ENCODE data around the gene GSE1. TPM values are rescaled to one million over a fixed set of nuclear protein-coding genes. Genes with fewer than 3 reads are reported as not detected.

Gene GSE1
- total RNA-seq, 1 donor from 2014 or later = 80.8 TPM

- H3K36me3 ChIP-seq = no peaks in the 10 kb centered on the region
- TF ChIP-seq CTCF (IDR thresholded peaks at IDR 0.05) (no peak), POLR2A (IDR thresholded peaks at IDR 0.05) (no peak), POLR2AphosphoS5 (IDR thresholded peaks at IDR 0.05; ENCODE audit: insufficient read depth in 1 of 2, low read depth in 1 of 2) (no peak)
- peak overlapping the region; percentile 68 to 78 for H3K4me3 ChIP-seq
- H3K9me3 ChIP-seq = no peaks in the 10 kb centered on the region
- no peak for DNase-seq (ENCODE audit: extremely low spot score in 2 of 2)
- intact Hi-C loops (cut with DNase I) = loop anchor here (5.0 to 10.0 kb wide), 2 partner anchors 56 to 289 kb away; no protein-coding TSS in a partner anchor
- H3K27me3 ChIP-seq = no peaks in the 10 kb centered on the region
- H3K4me1 ChIP-seq = peaks cover 83% of the 10 kb centered on the region
- peak overlapping the region; percentile 84 for H3K27ac ChIP-seq
These were observed 649 bp downstream of the GSE1 start for GRCh38 chr16:85613604-85614337.

GRCh38 chr16:85614338-85615013 lies 1.4 kb downstream of the GSE1 start:
- no peak for TF ChIP-seq CTCF (IDR thresholded peaks at IDR 0.05)
- no peak for TF ChIP-seq POLR2AphosphoS5 (IDR thresholded peaks at IDR 0.05; ENCODE audit: insufficient read depth in 1 of 2, low read depth in 1 of 2)
- no peak for TF ChIP-seq POLR2A (IDR thresholded peaks at IDR 0.05)
- intact Hi-C loops (cut with DNase I) = loop anchor here (5.0 to 10.0 kb wide), 2 partner anchors 57 to 290 kb away; no protein-coding TSS in a partner anchor
- Histone ChIP-seq H3K9me3 (no peaks in the 10 kb centered on the region), H3K4me3 (peak overlapping the region; percentile 68 to 78), H3K36me3 (no peaks in the 10 kb centered on the region), H3K4me1 (peaks cover 83% of the 10 kb centered on the region), H3K27me3 (no peaks in the 10 kb centered on the region), H3K27ac (peak overlapping the region; percentile 84)
- DNase-seq (ENCODE audit: extremely low spot score in 2 of 2) = no peak

- peak overlapping the region; percentile 14 to 68 for H3K4me3 ChIP-seq
- intact Hi-C loops (cut with DNase I) = loop anchor here (10.0 kb wide), 1 partner anchor 290 kb away; no protein-coding TSS in a partner anchor
- H3K4me1 ChIP-seq = peaks cover 77% of the 10 kb centered on the region
- no peaks in the 10 kb centered on the region for H3K27me3 ChIP-seq
- no peak for DNase-seq (ENCODE audit: extremely low spot score in 2 of 2)
- peak overlapping the region; percentile 84 for H3K27ac ChIP-seq
- H3K9me3 ChIP-seq = no peaks in the 10 kb centered on the region
- TF ChIP-seq POLR2A (IDR thresholded peaks at IDR 0.05) (peak in 1 of 2 donors; percentile 19), POLR2AphosphoS5 (IDR thresholded peaks at IDR 0.05; ENCODE audit: insufficient read depth in 1 of 2, low read depth in 1 of 2) (peak; percentile 36 to 76), CTCF (IDR thresholded peaks at IDR 0.05) (no peak)
- no peaks in the 10 kb centered on the region for H3K36me3 ChIP-seq
These were observed 2.1 kb downstream of the GSE1 start for GRCh38 chr16:85615014-85615851.

GRCh38 chr16:85615852-85616606 lies 2.9 kb downstream of the GSE1 start:
- H3K27me3 ChIP-seq = no peaks in the 10 kb centered on the region
- intact Hi-C loops (cut with DNase I) = loop anchor here (10.0 kb wide), 1 partner anchor 291 kb away; no protein-coding TSS in a partner anchor
- H3K36me3 ChIP-seq = no peaks in the 10 kb centered on the region
- peaks cover 75% of the 10 kb centered on the region for H3K4me1 ChIP-seq
- peak overlapping the region; percentile 11 to 14 for H3K4me3 ChIP-seq
- no peak for DNase-seq (ENCODE audit: extremely low spot score in 2 of 2)
- H3K27ac ChIP-seq = peak overlapping the region; percentile 84
- no peaks in the 10 kb centered on the region for H3K9me3 ChIP-seq
- TF ChIP-seq POLR2AphosphoS5 (IDR thresholded peaks at IDR 0.05; ENCODE audit: insufficient read depth in 1 of 2, low read depth in 1 of 2) = no peak
- peak; percentile 39 to 80 (median 51) for TF ChIP-seq CTCF (IDR thresholded peaks at IDR 0.05)
- TF ChIP-seq POLR2A (IDR thresholded peaks at IDR 0.05) = no peak
